Measurements from ENCODE around the gene SPATA21. TPM values are rescaled to one million over a fixed set of nuclear protein-coding genes. Genes with fewer than 3 reads are reported as not detected.
"Not testable (repeated sequence)": the region's sequence is repeated elsewhere in the genome, so short reads cannot be mapped to it uniquely, and the experiment has no call there.

SPATA21 gene
- total RNA-seq, 1 experiment from 2014 or later = not detected

- not testable (repeated sequence) for H3K14ac ChIP-seq (ENCODE audit: insufficient read depth, low read length); H3K27me3 ChIP-seq (ENCODE audit: insufficient read depth, low read length); H2BK20ac ChIP-seq (ENCODE audit: low read depth, low read length, poor library complexity, severe bottlenecking); H3K4me1 Mint-ChIP-seq; H3K27me3 Mint-ChIP-seq (ENCODE audit: low read depth); H2AK5ac ChIP-seq (ENCODE audit: insufficient read length, low read length); H4K5ac ChIP-seq (ENCODE audit: insufficient read length, low read depth, low read length); H3K23me2 ChIP-seq (ENCODE audit: insufficient read length, low read depth, low read length, poor library complexity, severe bottlenecking); H4K8ac ChIP-seq (replicated peaks; ENCODE audit: insufficient read length, low read depth, low read length); H4K20me1 ChIP-seq (ENCODE audit: control insufficient read depth, insufficient read depth, insufficient read length); H3K79me2 ChIP-seq (ENCODE audit: insufficient read depth, low read length); H3K4me3 Mint-ChIP-seq; H2BK15ac ChIP-seq (ENCODE audit: low read depth, low read length); H2BK5ac ChIP-seq (ENCODE audit: insufficient read length, low read length); H3K4ac ChIP-seq (ENCODE audit: low read depth, low read length); H3K27ac ChIP-seq (ENCODE audit: insufficient read length, low read depth, low read length); H2BK120ac ChIP-seq (ENCODE audit: low read depth, low read length, poor library complexity, severe bottlenecking); H3K9ac ChIP-seq (ENCODE audit: extremely low read depth, insufficient read length, low read length); H3T11ph ChIP-seq (ENCODE audit: low read length); H2BK12ac ChIP-seq (ENCODE audit: insufficient read length, low read depth, low read length); H3K18ac ChIP-seq (ENCODE audit: insufficient read length, low read depth, low read length); H2AFZ ChIP-seq (ENCODE audit: low read length); H3K9me3 ChIP-seq (ENCODE audit: control insufficient read depth, low read depth, low read length); H3K23ac ChIP-seq (ENCODE audit: insufficient read length, low read depth, low read length); H4K91ac ChIP-seq (ENCODE audit: insufficient read length, low read depth, low read length); H3K9me3 Mint-ChIP-seq; H3K4me2 ChIP-seq (ENCODE audit: insufficient read depth, insufficient read length, low read length); H3K79me1 ChIP-seq (ENCODE audit: insufficient read depth, low read depth, low read length, poor library complexity, severe bottlenecking); H3K56ac ChIP-seq (ENCODE audit: insufficient read length, low read depth, low read length); H3K4me1 ChIP-seq (ENCODE audit: insufficient read depth, low read length); DNase-seq
- Mint-ChIP-seq H3K36me3 (ENCODE audit: insufficient read depth in 1 of 3, low read depth in 3 of 3) (peaks cover 17 to 77% (median 58%) of the 10 kb centered on the region in 3 experiments), H3K27ac (peak overlapping the region in 1 of 3 experiments; percentile 73; a peak in 1 of 7 replicates)
- WGBS (ENCODE audit: extremely low coverage, insufficient read length, low lambda C conversion rate) = no CpG with 5 or more reads among the region's 3 CpGs
Observed at GRCh38 chr1:16454909-16455308, 17.7 kb upstream of the SPATA21 start.
